NCI-H1694 (cell line): ENCODE measurements around the gene VWA3A.
A peak's percentile ranks its signal among the peaks of the same experiment; 100 is the strongest.

Experiments
- DNase-seq: peaks from one replicate; lab custom pipeline; 2025; lab: John Stamatoyannopoulos, UW

VWA3A gene

GRCh38 chr16:22203091-22203490 lies 110.8 kb downstream of the VWA3A start:
- no peak for DNase-seq

GRCh38 chr16:22204091-22204655 lies 111.8 kb downstream of the VWA3A start:
- DNase-seq = no peak

- DNase-seq = no peak
Measured at GRCh38 chr16:22205577-22206012, 113.3 kb downstream of the VWA3A start.

GRCh38 chr16:22206013-22206841 lies 113.9 kb downstream of the VWA3A start, which contains the start of gene EEF2K:
Gene EEF2K, plus strand, starts transcription at chr16:22206278. Its CDS starts 19,452 bp downstream, at chr16:22225730.
- peak; percentile 41 for DNase-seq
